Measurements from ENCODE around the gene EMC6. TPM values are rescaled to one million over a fixed set of nuclear protein-coding genes. Genes with fewer than 3 reads are reported as not detected.

The EMC6 gene
- total RNA-seq, 1 experiment from 2014 or later: 38.2 TPM

GRCh38 chr17:3708366-3708765, 39.8 kb downstream of the EMC6 start:
- H3K27me3 Mint-ChIP-seq (ENCODE audit: unreplicated experiment): no peaks in the 10 kb centered on the region
- CTCF ChIA-PET: interaction anchor here (0.6 kb wide), 1 partner anchor 416 kb away, joined by 5 read pairs; no protein-coding TSS in a partner anchor
- no peak for DNase-seq

GRCh38 chr17:3710951-3711383, 42.4 kb downstream of the EMC6 start:
- H3K9me3 Mint-ChIP-seq (ENCODE audit: low read depth, unreplicated experiment): no peaks in the 10 kb centered on the region
- H3K4me3 Mint-ChIP-seq (ENCODE audit: low read depth, unreplicated experiment): no peak overlapping the region
- H3K4me1 Mint-ChIP-seq (ENCODE audit: low read depth, unreplicated experiment): no peaks in the 10 kb centered on the region
- TF ChIP-seq CTCF (IDR thresholded peaks at IDR 0.05; ENCODE audit: unreplicated experiment): no peak
- no peaks in the 10 kb centered on the region for H3K27me3 Mint-ChIP-seq (ENCODE audit: unreplicated experiment)
- no peak overlapping the region for H3K27ac Mint-ChIP-seq (ENCODE audit: unreplicated experiment)
- peaks cover 4% of the 10 kb centered on the region for H3K36me3 Mint-ChIP-seq (ENCODE audit: insufficient read depth, unreplicated experiment)
- intact Hi-C loops (cut with micrococcal nuclease; ENCODE audit: unreplicated experiment): no loop called here
- CTCF ChIA-PET: interaction anchor here (0.7 kb wide), 1 partner anchor 8 kb away, joined by 3 read pairs; no protein-coding TSS in a partner anchor
- no peak for DNase-seq
- BruUV-seq (replicated peaks): no TSS peak

More at GRCh38 chr17:3708366-3708765, 39.8 kb downstream of the EMC6 start:
- no peaks in the 10 kb centered on the region for H3K4me1 Mint-ChIP-seq (ENCODE audit: low read depth, unreplicated experiment)
- H3K4me3 Mint-ChIP-seq (ENCODE audit: low read depth, unreplicated experiment): no peak overlapping the region
- BruUV-seq (replicated peaks): no TSS peak
- intact Hi-C loops (cut with micrococcal nuclease; ENCODE audit: unreplicated experiment): no loop called here
- H3K27ac Mint-ChIP-seq (ENCODE audit: unreplicated experiment): no peak overlapping the region
- H3K9me3 Mint-ChIP-seq (ENCODE audit: low read depth, unreplicated experiment): no peaks in the 10 kb centered on the region
- TF ChIP-seq CTCF (IDR thresholded peaks at IDR 0.05; ENCODE audit: unreplicated experiment): no peak
- peaks cover 4% of the 10 kb centered on the region for H3K36me3 Mint-ChIP-seq (ENCODE audit: insufficient read depth, unreplicated experiment)

GRCh38 chr17:3712811-3713463, 44.3 kb downstream of the EMC6 start:
- H3K4me1 Mint-ChIP-seq (ENCODE audit: low read depth, unreplicated experiment): no peaks in the 10 kb centered on the region

GRCh38 chr17:3715296-3715695, 46.7 kb downstream of the EMC6 start:
- no peaks in the 10 kb centered on the region for H3K9me3 Mint-ChIP-seq (ENCODE audit: low read depth, unreplicated experiment)
- H3K36me3 Mint-ChIP-seq (ENCODE audit: insufficient read depth, unreplicated experiment): peaks cover 24% of the 10 kb centered on the region
- no peak overlapping the region for H3K27ac Mint-ChIP-seq (ENCODE audit: unreplicated experiment)
- no peaks in the 10 kb centered on the region for H3K4me1 Mint-ChIP-seq (ENCODE audit: low read depth, unreplicated experiment)
- DNase-seq: no peak
- TF ChIP-seq CTCF (IDR thresholded peaks at IDR 0.05; ENCODE audit: unreplicated experiment): no peak
- no peaks in the 10 kb centered on the region for H3K27me3 Mint-ChIP-seq (ENCODE audit: unreplicated experiment)
- BruUV-seq (replicated peaks): no TSS peak
- CTCF ChIA-PET: no interaction called here
- H3K4me3 Mint-ChIP-seq (ENCODE audit: low read depth, unreplicated experiment): no peak overlapping the region
- intact Hi-C loops (cut with micrococcal nuclease; ENCODE audit: unreplicated experiment): no loop called here

More at GRCh38 chr17:3712811-3713463, 44.3 kb downstream of the EMC6 start:
- no peak overlapping the region for H3K27ac Mint-ChIP-seq (ENCODE audit: unreplicated experiment)
- no peak for DNase-seq
- H3K9me3 Mint-ChIP-seq (ENCODE audit: low read depth, unreplicated experiment): no peaks in the 10 kb centered on the region
- no TSS peak for BruUV-seq (replicated peaks)
- no peak for TF ChIP-seq CTCF (IDR thresholded peaks at IDR 0.05; ENCODE audit: unreplicated experiment)
- intact Hi-C loops (cut with micrococcal nuclease; ENCODE audit: unreplicated experiment): no loop called here
- H3K36me3 Mint-ChIP-seq (ENCODE audit: insufficient read depth, unreplicated experiment): peaks cover 10% of the 10 kb centered on the region
- H3K4me3 Mint-ChIP-seq (ENCODE audit: low read depth, unreplicated experiment): no peak overlapping the region
- CTCF ChIA-PET: no interaction called here
- no peaks in the 10 kb centered on the region for H3K27me3 Mint-ChIP-seq (ENCODE audit: unreplicated experiment)
